ENCODE results near the gene INTS2.

- TF ChIP-seq EZH2 (IDR thresholded peaks at IDR 0.05; ENCODE audit: borderline replicate concordance, low read depth, low read length, poor library complexity, severe bottlenecking) = no peak
- TF ChIP-seq, protein P1, sequence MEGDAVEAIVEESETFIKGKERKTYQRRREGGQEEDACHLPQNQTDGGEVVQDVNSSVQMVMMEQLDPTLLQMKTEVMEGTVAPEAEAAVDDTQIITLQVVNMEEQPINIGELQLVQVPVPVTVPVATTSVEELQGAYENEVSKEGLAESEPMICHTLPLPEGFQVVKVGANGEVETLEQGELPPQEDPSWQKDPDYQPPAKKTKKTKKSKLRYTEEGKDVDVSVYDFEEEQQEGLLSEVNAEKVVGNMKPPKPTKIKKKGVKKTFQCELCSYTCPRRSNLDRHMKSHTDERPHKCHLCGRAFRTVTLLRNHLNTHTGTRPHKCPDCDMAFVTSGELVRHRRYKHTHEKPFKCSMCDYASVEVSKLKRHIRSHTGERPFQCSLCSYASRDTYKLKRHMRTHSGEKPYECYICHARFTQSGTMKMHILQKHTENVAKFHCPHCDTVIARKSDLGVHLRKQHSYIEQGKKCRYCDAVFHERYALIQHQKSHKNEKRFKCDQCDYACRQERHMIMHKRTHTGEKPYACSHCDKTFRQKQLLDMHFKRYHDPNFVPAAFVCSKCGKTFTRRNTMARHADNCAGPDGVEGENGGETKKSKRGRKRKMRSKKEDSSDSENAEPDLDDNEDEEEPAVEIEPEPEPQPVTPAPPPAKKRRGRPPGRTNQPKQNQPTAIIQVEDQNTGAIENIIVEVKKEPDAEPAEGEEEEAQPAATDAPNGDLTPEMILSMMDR (conservative IDR thresholded peaks at IDR 0.05; ENCODE audit: low read depth, low read length) = no peak
These were observed 965 bp downstream of the INTS2 start for GRCh38 chr17:61926826-61927207.
